Fibroblast of the aortic adventitia (primary cell): ENCODE data around the gene LECT2. TPM values are rescaled to one million over a fixed set of nuclear protein-coding genes. Genes with fewer than 3 reads are reported as not detected.

ENCODE experiments used
- DNase-seq: peaks from one replicate; pipeline ENCODE4 v3.0.0-alpha.2; 2010; ENCODE audit warnings: low read depth
- H3K4me3 ChIP-seq: 2 replicates; pipeline ENCODE4 v1.5.1; 2011; ENCODE audit warnings: low read depth, mild to moderate bottlenecking, control low read depth, low read length, moderate library complexity
- CTCF ChIP-seq: IDR thresholded peaks from 2 replicates; pipeline ENCODE4 v1.5.1; 2011; ENCODE audit warnings: mild to moderate bottlenecking, low read length, control low read depth, inconsistent platforms; ENCODE audit not compliant: insufficient read depth
- total RNA-seq: library from RNA; depleted of rRNA; stranded (reverse); fragments of >200 nt; gene quantifications from 2 replicates; pipeline ENCODE4 v1.2.3, GENCODE V29; 2012; ENCODE audit warnings: low replicate concordance

Gene LECT2
- total RNA-seq, 1 donor: not detected

- no peak overlapping the region for H3K4me3 ChIP-seq
- no peak for DNase-seq
- TF ChIP-seq CTCF: no peak
Measured at GRCh38 chr5:135985951-135986350, 31.2 kb upstream of the LECT2 start.

DNA sequence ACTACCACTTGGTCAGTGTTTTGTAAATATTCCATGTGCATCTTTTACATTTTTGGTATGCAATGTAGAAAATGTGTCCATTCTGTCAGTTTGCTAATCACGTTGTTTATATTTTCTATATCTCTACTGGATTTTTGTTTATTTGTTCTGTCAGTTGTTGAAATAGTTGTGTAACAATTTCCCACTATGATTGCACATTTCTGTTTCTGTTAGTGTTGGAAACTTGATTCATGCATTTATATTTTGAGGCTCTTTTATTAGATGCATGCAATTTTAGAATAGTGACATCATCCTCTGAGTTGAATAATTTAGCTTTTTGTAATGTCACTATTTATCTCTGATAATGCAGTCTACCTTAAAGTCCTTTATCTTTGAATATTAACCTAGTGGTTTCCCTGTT, 25.8 kb upstream of the LECT2 start:
- DNase-seq: no peak
- no peak overlapping the region for H3K4me3 ChIP-seq
- TF ChIP-seq CTCF: no peak

- H3K4me3 ChIP-seq: no peak overlapping the region
- DNase-seq: peak; percentile 93
- TF ChIP-seq CTCF: no peak
Measured at GRCh38 chr5:135979510-135979909, 24.7 kb upstream of the LECT2 start.

- no peak for DNase-seq
- H3K4me3 ChIP-seq: no peak overlapping the region
- no peak for TF ChIP-seq CTCF
Measured at GRCh38 chr5:135978993-135979392, 24.2 kb upstream of the LECT2 start.

DNA sequence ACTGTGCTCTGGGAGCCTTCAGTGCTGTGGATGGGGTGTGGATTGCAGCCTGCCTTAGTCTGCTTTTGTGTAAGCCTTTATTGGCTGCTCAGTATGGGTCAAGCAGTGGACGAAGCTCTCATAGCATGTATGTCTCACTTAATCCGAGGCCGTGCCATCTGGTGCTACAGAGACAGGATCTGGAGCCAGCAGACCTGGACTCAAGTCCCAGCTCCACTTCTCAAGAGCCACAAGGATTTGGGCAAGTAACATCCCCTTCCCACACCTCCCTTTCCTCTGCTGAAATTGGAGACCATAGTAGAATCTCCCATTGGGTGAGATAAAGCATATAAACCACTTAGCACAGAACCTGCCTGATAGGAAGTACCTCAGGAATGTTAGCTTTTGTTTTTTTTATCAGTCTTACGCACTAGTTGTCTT, 23.4 kb upstream of the LECT2 start:
- no peak for TF ChIP-seq CTCF
- H3K4me3 ChIP-seq: no peak overlapping the region
- DNase-seq: no peak

GRCh38 chr5:135977375-135977928, 22.7 kb upstream of the LECT2 start:
- H3K4me3 ChIP-seq: no peak overlapping the region
- TF ChIP-seq CTCF: no peak
- no peak for DNase-seq

DNA sequence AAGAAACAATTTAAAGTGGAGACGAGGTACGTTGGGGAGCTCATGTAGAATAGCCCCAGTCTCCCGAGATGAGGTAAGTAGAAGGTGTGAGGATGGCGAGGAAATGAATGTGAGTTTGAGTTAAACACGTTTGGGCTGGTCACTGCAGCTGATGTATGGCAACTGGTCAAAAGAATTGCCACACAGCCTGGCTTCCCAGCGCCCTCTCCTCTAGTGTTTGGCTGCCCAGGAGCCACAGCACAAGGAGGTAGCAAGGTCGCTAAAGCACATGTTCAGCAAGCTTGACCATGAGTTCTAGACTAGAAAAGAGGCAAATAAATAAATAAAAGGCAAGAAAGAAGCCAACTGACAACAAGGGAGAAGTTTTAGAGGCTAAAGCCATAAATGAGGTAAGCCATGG, 21.4 kb upstream of the LECT2 start:
- H3K4me3 ChIP-seq: no peak overlapping the region
- no peak for DNase-seq
- no peak for TF ChIP-seq CTCF
